ENCODE measurements around the gene RRN3.
A peak's percentile ranks its signal among the peaks of the same experiment; 100 is the strongest.
"Not testable (repeated sequence)": the region's sequence is repeated elsewhere in the genome, so short reads cannot be mapped to it uniquely, and the experiment has no call there.

Gene RRN3

GRCh38 chr16:15052747-15053476 is 41.2 kb downstream of the RRN3 start:
- peak in 1 of 2 donors; percentile 31 for DNase-seq
- intact Hi-C loops (cut with DNase I; ENCODE audit: low total_unique reads): no loop called here
- peaks cover 0 to 28% (median 8%) of the 10 kb centered on the region in 4 donors for H3K4me1 ChIP-seq
- H3K27ac ChIP-seq: no peak overlapping the region
- H3K4me3 ChIP-seq: no peak overlapping the region
- H3K27me3 ChIP-seq: no peaks in the 10 kb centered on the region
- H3K36me3 ChIP-seq: no peaks in the 10 kb centered on the region
- TF ChIP-seq CTCF (IDR thresholded peaks at IDR 0.05): no peak
- H3K9me3 ChIP-seq: no peaks in the 10 kb centered on the region

- intact Hi-C loops (cut with DNase I; ENCODE audit: low total_unique reads): no loop called here
- H3K4me3 ChIP-seq: no peak overlapping the region
- H3K9me3 ChIP-seq: no peaks in the 10 kb centered on the region
- no peaks in the 10 kb centered on the region for H3K27me3 ChIP-seq
- peaks cover 0 to 26% (median 8%) of the 10 kb centered on the region in 4 donors for H3K4me1 ChIP-seq
- peaks cover 0 to 10% (median 7%) of the 10 kb centered on the region in 3 donors for H3K36me3 ChIP-seq
- DNase-seq: no peak
- no peak overlapping the region for H3K27ac ChIP-seq
- TF ChIP-seq CTCF (IDR thresholded peaks at IDR 0.05): no peak
Measured at GRCh38 chr16:15051387-15051951, 42.6 kb downstream of the RRN3 start.

GRCh38 chr16:15050440-15050839 is 43.6 kb downstream of the RRN3 start:
- H3K9me3 ChIP-seq; H3K27me3 ChIP-seq; intact Hi-C loops (cut with DNase I; ENCODE audit: low total_unique reads); H3K4me3 ChIP-seq; DNase-seq; H3K27ac ChIP-seq: not testable (repeated sequence)
- Histone ChIP-seq H3K4me1 (peaks cover 0 to 21% (median 5%) of the 10 kb centered on the region in 4 donors), H3K36me3 (peaks cover 0 to 19% (median 16%) of the 10 kb centered on the region in 3 donors)

GRCh38 chr16:15049581-15050180 is 44.4 kb downstream of the RRN3 start:
- H3K9me3 ChIP-seq: no peaks in the 10 kb centered on the region
- intact Hi-C loops (cut with DNase I; ENCODE audit: low total_unique reads): no loop called here
- H3K27ac ChIP-seq: no peak overlapping the region

GRCh38 chr16:15046692-15047376 is 47.2 kb downstream of the RRN3 start:
- no peak for DNase-seq
- no peak for TF ChIP-seq CTCF (IDR thresholded peaks at IDR 0.05)
- H3K36me3 ChIP-seq: peaks cover 0 to 33% (median 20%) of the 10 kb centered on the region in 3 donors
- no peaks in the 10 kb centered on the region for H3K27me3 ChIP-seq
- H3K27ac ChIP-seq: no peak overlapping the region
- H3K9me3 ChIP-seq: no peaks in the 10 kb centered on the region
- intact Hi-C loops (cut with DNase I; ENCODE audit: low total_unique reads): no loop called here
- H3K4me3 ChIP-seq: no peak overlapping the region
- H3K4me1 ChIP-seq: peaks cover 0 to 5% (median 2%) of the 10 kb centered on the region in 4 donors

More at GRCh38 chr16:15049581-15050180, 44.4 kb downstream of the RRN3 start:
- H3K4me1 ChIP-seq: peaks cover 0 to 17% (median 3%) of the 10 kb centered on the region in 4 donors
- DNase-seq: no peak
- peaks cover 0 to 20% (median 16%) of the 10 kb centered on the region in 3 donors for H3K36me3 ChIP-seq
- no peaks in the 10 kb centered on the region for H3K27me3 ChIP-seq
- H3K4me3 ChIP-seq: no peak overlapping the region
- TF ChIP-seq CTCF (IDR thresholded peaks at IDR 0.05): no peak

GRCh38 chr16:15045270-15045669 is 48.8 kb downstream of the RRN3 start:
- peaks cover 0 to 13% (median 6%) of the 10 kb centered on the region in 4 donors for H3K4me1 ChIP-seq
- H3K27ac ChIP-seq; intact Hi-C loops (cut with DNase I; ENCODE audit: low total_unique reads); H3K4me3 ChIP-seq; H3K9me3 ChIP-seq; DNase-seq; H3K27me3 ChIP-seq: not testable (repeated sequence)
- peaks cover 4 to 45% (median 32%) of the 10 kb centered on the region in 3 donors for H3K36me3 ChIP-seq

Measured in tibial artery (tissue), 4 donors.